Bronchial epithelial cell (primary cell): ENCODE results near the gene NF2. TPM values are rescaled to one million over a fixed set of nuclear protein-coding genes. Genes with fewer than 3 reads are reported as not detected.

ENCODE experiments used
- DNase-seq: peaks from one replicate; pipeline ENCODE4 v3.0.0-alpha.2; 2010; ENCODE audit warnings: low read depth
- FAIRE-seq: peaks from 2 replicates; lab custom pipeline; 2011; peaks lifted over from hg19 to GRCh38; lab: Jason Lieb, UNC
- H3K27me3 ChIP-seq: 2 replicates; pipeline ENCODE4 v1.5.1; 2011; ENCODE audit warnings: low read length; ENCODE audit not compliant: control insufficient read depth, insufficient read depth
- H3K36me3 ChIP-seq: 2 replicates; pipeline ENCODE4 v1.5.1; 2011; ENCODE audit warnings: low read length; ENCODE audit not compliant: control insufficient read depth, insufficient read depth
- H3K4me3 ChIP-seq: 2 replicates; pipeline ENCODE4 v1.5.1; 2011; ENCODE audit warnings: mild to moderate bottlenecking, low read depth, low read length, control low read depth
- CTCF ChIP-seq: IDR thresholded peaks from 2 replicates; pipeline ENCODE4 v1.5.1; 2011; ENCODE audit warnings: mild to moderate bottlenecking, moderate library complexity, low read length, control low read depth, inconsistent platforms; ENCODE audit not compliant: insufficient read depth, severe bottlenecking
- total RNA-seq: library from RNA; depleted of rRNA; stranded (reverse); fragments of >200 nt; gene quantifications from 2 replicates; pipeline ENCODE4 v1.2.1, GENCODE V29; 2014

Gene NF2
- total RNA-seq, 1 donor from 2014 or later, result 28.4 TPM

DNA sequence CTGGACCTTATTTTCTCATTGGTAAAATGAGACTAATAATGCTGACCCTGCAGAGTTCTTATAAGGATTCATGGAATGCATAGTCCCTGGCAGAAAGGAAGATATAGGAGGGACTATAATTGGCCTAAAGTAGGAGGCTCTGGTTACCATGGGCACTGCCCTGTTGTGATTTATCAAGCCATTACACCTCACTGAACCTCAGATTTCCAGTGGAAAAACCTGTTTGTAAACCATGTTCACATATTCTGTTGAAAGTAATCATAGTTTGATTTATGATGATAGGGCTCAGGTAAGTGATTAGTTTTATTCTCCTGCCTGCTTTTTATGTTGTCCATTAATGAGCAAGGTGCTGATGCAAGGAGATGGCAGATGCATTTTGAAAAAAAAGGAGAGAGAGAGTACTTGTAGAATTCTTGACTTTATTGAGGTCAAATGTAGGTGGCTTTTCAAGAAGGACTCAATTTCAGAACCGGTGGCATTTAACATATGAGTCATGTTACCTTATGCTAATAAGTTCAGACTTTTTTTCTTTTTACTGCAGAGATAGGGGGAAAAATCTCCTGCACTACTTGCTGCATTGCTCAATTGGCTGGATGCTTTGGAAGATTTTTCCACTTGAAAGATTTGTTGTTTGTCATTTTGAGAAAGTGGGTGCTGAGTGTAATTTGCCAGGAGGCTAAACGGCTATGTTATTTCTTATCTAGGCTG, 14.6 kb downstream of the NF2 start:
- FAIRE-seq (no peak), DNase-seq (peak; percentile 76)
- Histone ChIP-seq H3K36me3 (no peaks in the 10 kb centered on the region), H3K4me3 (no peak overlapping the region), H3K27me3 (no peaks in the 10 kb centered on the region)
- no peak for TF ChIP-seq CTCF

GRCh38 chr22:29621761-29622526, 18.5 kb downstream of the NF2 start:
- no peak overlapping the region for H3K4me3 ChIP-seq
- FAIRE-seq, result no peak
- H3K27me3 ChIP-seq, result no peaks in the 10 kb centered on the region
- no peaks in the 10 kb centered on the region for H3K36me3 ChIP-seq
- peak; percentile 99 for DNase-seq
- TF ChIP-seq CTCF, result no peak

DNA sequence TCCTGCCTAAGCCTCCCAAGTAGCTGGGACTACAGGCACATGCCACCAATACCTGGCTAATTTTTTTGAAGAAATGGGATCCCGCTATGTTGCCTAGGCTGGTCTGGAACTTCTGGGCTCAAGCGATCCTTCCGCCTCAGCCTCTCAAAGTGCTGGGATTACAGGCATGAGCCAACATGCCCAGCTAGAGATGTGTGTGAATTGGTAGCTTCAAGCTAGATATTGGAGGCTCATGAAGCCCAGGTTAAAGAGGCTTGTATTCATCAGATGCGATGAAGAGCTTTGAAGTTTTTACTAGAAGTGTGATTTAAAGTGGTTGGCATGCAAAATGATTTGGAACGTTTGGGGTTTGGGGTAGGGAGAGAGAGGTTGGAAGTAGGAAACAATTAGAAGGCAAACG, 19.6 kb downstream of the NF2 start:
- H3K36me3 ChIP-seq, result no peaks in the 10 kb centered on the region
- DNase-seq (peak; percentile 67), FAIRE-seq (no peak)
- no peaks in the 10 kb centered on the region for H3K27me3 ChIP-seq
- H3K4me3 ChIP-seq, result no peak overlapping the region
- TF ChIP-seq CTCF, result no peak

DNA sequence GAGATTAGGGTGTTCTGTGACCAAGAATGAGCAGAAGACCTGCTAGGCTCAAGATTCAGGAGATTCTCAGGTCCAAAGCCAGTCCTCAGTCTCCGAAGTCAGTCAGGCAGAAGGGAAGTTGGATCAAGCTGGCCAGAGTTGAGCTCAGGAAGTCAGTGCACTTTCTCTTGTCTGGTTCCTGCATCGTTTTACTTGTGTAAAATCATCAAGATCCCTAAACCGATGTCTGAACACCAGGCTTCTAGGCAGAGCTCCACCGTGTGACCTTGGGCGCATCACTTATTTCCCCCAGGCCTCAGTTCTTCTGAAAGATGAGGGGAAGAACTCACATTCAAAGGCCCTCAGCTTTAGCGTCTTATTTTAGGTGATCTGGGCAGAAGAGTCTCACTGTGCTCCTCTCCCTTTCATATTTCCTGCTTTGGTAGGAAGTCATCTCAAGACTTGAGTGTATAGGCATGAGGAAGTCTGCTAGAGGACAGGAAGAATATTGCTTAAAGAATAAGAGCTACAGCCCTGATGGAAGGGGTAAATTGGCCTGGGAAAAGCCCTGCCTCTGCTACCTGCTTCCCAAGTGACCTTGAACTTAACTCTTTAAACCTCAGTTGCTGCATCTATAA, 20.2 kb downstream of the NF2 start:
- H3K4me3 ChIP-seq, result no peak overlapping the region
- H3K36me3 ChIP-seq, result no peaks in the 10 kb centered on the region
- FAIRE-seq, result no peak
- no peak for DNase-seq
- no peaks in the 10 kb centered on the region for H3K27me3 ChIP-seq
- no peak for TF ChIP-seq CTCF

DNA sequence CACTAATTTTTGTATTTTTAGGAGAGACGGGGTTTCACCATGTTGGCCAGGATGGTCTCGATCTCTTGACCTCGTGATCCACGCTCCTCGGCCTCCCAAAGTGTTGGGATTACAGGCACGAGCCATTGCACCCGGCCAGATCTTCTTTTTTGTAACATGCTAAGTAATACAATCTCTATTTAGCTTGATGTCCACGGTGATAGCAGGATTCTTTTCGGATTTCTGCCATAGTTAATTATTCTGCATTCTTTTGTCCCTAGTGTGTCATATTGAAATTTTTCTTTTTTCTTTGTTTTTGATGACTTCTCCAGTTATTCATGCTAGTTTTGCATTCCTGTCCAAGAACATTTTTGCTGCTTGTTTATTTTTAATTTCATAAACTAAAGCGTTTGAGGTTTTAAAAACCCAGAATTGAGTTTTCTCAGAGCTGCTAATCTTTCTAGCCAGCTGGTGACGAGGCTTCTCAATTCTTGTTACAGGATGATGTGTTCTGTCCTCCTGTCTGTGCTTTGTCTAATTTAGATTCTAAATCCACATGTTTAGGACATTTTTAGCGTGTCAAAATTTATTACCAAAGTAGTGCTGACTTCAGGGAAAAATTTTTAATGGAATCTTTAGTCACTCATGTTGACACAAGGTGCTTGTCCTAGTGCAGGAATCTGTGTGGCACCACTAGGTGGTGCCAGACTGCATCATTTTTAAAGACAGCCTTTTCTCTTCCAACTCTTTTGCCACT, 21.8 kb downstream of the NF2 start:
- Histone ChIP-seq H3K36me3 (no peaks in the 10 kb centered on the region), H3K4me3 (no peak overlapping the region), H3K27me3 (no peaks in the 10 kb centered on the region)
- FAIRE-seq, result no peak
- DNase-seq, result peak; percentile 64
- TF ChIP-seq CTCF, result peak; percentile 87
